KG1 (cell line): ENCODE data around the gene SF3B2.
A peak's percentile ranks its signal among the peaks of the same experiment; 100 is the strongest.
"Not testable (repeated sequence)": the region's sequence is repeated elsewhere in the genome, so short reads cannot be mapped to it uniquely, and the experiment has no call there.

Experiments
- DNase-seq: peaks from one replicate; lab custom pipeline; 2025; lab: John Stamatoyannopoulos, UW

The SF3B2 gene

DNA sequence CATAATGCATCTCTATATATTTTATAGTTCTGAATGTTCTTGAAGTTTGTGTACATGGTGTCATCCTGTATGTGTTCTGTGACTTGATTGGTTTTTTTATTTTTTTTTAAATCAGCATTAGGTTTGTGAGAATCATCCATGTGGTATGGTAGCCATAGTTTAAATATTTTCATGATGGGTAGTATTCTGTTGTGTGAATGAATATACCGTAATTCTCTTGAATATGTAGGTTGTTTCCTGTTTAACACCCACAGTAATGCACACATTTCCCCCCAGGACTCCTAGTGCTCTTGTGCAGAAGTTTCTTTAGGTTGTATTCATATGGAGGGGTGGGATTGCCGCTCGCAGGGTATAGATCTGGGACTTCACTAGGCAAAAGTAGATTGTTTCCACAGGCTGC lies 19.9 kb downstream of the SF3B2 start:
- no peak for DNase-seq

DNA sequence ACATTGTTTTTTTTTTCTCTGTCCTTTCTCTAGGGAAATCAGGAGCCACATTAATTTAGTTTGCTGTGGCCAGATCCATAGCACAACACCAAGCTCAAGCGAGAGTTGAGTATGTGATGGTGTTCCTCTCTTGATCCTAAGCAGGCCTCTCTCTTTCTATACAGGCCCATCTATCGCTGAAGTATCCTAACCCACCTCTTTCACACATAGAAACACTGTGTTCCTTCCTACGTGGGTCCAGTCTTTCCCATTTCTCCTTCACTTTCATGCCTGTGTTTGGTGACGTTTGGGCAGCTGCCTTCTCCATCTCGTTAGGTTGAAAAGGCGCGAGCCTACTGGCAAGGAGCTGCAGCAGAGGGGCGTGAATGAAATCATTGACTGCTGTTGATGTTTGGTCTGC lies 20.4 kb downstream of the SF3B2 start:
- no peak for DNase-seq

DNA sequence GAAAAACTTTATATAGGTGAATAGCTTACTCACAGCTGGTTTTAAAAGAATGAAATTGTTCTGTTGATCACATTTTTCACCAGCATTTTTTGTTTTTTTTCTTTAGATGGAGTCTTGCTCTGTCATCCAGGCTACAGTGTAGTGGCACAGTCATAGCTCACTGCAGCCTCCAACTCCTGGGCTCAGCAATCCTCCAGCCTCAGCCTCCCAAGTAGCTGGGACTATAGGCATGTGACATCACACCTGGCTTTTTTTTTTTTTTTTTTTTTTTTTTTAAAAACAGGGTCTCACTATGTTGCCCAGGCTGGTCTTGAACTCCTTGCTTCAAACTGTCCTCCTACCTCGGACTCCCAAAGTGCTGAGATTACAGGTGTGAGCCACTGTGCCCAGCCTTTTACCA lies 21.5 kb downstream of the SF3B2 start:
- DNase-seq, result no peak

DNA sequence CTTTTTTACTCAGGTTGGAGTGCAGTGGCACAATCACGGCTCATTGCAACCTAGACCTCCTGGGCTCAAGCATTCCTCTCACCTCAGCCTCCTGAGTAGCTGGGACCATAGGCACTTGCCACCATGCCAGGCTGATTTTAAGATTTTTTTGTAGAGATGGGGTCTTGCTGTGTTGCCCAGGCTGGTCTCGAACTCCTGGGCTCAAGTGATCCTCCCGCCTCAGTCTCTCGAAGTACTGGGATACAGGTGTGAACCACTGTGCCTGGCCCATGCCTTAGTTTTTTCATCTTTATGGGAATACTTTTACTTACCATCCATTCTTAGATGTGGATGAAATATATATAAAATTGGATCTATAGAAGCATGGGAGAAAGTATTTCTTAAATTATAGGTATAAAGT lies 23.1 kb downstream of the SF3B2 start:
- DNase-seq, result no peak

DNA sequence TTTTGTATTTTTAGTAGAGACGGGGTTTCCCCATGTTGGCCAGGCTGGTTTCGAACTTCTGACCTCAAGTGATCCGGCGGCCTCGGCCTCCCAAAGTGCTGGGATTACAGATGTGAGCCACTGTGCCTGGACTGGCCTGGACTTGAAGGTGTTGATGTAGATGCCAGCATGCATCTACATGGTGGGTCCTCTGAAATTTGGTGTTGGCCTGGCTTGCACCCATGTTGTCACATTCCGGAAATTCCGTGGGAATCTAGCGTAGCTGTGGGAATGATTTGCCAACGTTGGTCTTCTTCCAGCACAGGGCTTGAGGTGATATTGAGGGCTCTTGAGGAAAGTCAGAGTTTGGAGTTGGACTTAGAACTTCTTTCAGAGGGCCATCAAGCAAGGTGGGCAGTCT lies 24.4 kb downstream of the SF3B2 start:
- no peak for DNase-seq

DNA sequence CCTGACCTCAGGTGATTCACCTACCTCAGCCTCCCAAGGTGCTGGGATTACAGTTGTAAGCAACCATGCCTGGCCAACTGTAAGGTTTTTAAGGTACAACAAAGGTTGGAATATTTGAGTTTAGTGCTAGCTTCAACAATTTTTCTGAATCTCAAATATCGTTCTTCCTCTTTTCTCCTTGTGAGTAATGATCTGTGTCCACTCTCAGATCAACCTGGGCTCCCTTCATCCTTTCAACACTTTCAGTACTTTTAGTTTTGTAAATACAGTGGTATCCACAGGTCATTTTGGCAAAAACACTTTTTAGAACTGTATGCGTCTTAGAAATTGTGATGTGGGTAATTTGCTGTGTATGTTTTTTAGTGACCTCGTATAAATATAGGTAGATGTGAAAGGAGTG lies 25.8 kb downstream of the SF3B2 start:
- DNase-seq, result no peak

DNA sequence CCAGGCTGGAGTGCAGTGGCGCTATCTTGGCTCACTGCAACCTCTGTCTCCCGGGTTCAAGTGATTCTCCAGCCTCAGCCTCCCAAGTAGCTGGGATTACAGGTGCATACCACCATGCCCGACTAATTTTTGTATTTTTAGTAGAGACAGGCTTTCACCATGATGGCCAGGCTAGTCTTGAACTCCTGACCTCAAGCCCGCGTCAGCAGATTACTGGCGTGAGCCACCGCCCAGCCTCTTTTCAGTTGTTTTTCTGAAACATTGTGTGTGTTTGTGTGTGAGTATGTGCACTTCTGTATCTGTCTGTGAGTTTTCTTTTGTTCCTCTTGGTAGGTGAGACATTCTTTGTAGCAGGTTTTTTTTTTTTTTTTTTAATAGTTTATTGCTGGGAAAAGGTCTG lies 26.8 kb downstream of the SF3B2 start:
- DNase-seq, result not testable (repeated sequence)

DNA sequence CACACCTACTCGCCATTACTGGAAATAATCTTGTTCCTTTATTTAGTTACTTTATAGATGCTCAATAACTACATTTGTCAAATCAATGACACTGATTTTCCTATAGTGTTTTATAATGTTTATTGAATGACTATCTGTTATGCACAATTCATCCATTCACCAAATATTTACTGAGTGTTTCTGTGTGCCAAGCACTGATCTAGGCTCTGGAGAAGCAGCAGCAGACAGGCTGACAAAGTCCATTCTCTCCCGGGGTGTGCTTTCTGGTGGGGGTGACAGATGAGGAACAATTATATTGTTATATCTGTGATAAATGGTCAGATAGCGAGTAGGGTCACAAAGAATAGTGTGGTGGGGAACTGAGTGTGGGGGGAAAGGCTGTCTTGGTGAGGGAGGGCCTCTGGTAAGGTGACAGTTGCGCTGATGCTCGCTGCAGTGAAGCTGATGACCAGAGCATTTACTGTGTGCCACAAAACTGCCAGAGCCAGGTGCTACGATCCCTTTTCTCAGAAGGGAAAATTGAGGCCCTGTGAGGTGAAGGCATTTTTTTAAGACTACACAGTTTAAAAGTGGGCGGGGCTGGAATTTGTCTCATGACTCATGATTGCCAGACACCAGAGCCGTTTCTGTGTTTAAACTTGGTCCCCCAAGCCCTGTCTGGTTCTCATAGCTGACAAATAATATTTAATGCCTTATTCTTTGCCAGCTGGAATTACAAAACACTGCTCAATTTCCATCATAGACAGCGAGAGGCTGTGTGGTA lies 28.1 kb downstream of the SF3B2 start:
- no peak for DNase-seq

DNA sequence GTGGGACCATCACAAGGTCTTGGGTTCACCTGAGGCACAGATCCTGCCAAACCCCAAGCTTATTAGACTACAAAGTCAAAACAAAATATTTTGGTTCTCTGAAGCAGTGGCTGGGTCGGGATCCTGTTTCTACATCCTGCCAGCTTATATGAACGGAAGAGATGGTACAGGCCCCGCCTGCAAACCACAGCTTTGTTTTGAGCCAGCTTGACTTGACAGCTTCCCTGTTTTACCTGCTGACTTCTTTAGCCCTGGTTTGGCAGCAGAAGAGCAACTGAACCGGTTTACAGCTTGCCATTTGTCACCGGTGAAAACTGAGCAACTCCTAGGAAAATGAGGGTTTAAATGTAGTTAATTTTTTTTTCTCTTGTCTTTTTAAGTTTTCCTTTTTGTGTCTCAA lies 29.3 kb downstream of the SF3B2 start:
- DNase-seq, result peak; percentile 93

DNA sequence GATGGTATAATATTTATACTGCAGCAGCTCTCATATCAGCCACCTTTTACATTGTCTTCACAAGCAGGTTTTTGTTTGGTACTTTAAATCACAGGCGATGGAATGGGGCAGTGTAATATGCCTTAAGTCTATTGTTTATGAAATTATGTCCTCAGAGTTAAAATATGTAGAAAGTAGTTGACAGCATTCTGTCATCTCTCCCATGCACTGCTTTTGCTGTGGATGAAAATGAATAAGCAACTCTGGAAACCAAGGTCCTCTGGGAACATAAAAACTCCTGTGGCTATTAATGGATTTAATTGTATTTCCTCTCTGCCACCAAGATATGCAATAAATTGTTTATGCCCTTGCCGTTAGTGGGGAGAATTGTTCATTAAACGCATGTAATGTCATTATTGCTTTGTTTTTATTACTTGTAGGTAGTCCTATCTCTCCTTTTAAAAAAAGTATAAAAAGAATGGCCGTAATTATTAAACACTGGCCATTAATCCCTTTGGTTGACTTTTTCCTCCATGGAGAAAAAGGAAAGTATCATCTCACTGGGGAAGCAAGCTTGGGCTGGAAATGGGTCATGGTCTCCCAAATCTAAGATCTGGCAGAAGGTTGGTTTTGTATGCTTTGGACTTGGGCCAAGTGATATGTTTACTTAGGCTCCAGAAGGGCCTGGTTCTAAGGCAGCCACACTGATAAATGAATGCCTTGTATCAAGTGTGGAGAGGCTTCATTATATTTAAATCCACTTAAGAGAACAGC lies 31.0 kb downstream of the SF3B2 start:
- no peak for DNase-seq

DNA sequence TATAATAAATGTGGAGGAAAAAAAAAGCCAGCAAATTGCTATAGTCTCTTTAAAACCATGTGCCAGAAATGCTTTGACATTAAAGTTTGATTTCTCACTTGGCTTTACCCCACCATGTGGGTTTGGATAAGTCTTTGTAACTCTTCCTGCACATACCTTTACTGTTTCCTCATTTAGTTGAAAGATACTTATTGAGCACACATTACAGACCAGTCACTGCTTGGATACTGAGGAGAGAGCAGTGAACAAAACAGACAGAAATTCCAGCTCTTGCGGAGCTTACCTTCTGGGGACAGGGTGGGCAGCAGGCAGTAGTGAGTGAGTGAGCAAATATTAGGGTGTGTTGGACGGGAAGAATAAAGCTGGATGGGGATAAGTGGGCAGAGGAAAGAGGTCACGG lies 31.6 kb downstream of the SF3B2 start:
- DNase-seq, result no peak

DNA sequence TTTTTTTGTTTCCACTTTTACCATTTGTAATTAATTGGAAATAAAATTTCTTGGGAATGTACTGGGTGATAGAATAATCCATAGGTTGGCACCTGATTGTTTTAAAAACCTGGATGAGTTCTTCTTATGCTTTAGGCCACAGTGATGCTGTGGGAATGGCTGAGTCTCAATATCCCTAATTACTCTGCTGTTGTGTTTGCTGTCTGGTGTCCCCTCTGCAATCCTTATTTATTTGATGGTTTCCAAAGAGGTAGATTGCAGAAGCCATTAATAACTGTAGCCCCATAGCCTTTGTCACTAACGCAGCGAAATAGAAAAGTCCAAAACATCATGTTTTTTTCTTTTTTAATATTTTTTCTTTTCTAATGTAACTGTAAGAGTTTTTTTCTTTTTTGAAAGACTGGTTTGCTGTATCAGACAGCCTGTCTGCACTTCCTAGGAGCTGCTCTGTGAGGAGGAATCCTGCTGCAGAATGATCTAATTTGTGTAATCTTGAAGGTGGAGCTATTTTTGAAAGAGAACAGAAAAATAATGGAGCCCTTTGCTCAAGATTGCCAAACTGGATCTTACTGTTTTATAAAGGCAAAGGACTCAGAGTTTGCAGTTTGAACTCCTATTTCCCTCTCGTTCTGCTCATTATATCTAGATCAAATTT lies 32.8 kb downstream of the SF3B2 start:
- DNase-seq, result no peak

DNA sequence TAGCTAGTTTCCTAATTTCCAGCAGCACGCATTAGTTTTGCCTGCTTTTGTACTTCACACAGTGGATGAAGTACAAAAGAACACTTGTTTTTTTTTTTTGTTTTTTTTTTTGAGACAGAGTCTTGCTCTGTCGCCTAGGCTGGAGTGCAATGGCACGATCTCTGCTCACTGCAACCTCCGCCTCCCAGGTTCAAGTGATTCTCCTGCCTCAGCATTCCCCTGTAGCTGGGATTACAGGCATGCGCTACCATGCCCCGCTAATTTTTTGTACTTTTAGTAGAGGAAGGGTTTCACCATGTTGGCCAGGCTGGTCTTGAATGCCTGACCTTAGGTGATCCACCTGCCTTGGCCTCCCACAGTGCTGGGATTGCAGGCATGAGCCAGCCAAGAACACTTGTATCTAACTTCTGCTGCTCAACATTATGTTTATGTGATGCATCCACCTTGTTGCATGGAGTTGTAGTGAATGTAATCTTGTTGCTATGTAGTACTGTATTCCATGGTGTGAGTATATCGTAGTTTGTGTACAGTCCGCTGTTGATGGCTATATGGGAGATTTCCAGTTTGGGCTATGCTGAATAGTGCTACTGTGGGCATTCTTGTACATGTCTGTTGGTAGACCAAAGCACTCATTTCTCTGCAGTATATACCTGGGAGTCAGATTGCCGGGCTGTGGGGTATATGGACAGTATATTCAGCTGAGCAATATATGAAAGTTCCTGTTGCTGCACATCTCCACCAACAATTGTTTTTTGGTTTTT lies 35.2 kb downstream of the SF3B2 start:
- no peak for DNase-seq

DNA sequence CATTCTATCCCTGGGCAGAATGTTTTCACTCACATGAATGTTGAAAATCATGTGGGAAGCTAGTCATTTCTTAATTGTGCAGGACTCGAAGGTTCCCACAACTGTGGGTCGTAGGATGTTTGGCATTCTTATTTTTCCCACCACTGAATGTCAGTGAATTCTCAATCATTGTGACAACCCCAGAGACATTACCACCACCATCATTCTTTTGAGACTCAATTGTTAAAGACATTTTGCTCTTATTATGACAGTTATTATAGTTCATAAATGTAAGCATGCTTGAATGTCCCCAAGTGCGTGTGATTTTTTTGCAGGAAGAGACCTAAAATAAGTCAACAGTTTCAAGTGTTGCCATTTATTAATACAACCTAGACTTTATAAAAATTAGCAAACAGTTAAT lies 36.9 kb downstream of the SF3B2 start:
- DNase-seq, result no peak

DNA sequence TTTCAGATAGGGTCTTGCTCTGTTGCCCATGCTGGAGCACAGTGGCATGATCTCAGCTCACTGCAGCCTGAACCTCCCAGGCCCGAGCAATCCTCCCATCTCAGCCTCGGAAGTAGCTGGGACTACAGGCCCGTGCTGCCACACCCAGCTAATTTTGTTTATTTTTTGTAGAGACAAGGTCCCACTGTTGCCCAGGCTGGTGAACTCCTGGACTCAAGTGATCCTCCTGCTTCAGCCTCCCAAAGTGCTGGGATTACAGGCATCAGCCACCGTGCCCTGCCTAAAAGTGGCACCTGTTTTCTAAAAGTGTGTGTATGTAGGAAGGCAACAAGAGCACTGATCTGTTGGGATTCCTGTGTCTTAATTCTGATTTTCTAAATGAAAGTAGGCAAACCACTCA lies 38.1 kb downstream of the SF3B2 start:
- DNase-seq, result no peak

DNA sequence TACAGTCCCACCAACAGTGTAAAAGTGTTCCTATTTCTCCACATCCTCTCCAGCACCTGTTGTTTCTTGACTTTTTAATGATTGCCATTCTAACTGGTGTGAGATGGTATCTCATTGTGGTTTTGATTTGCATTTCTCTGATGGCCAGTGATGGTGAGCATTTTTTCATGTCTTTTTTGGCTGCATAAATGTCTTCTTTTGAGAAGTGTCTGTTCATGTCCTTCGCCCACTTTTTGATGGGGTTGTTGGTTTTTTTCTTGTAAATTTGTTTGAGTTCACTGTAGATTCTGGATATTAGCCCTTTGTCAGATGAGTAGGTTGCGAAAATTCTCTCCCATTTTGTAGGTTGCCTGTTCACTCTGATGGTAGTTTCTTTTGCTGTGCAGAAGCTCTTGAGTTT lies 40.0 kb downstream of the SF3B2 start:
- DNase-seq, result not testable (repeated sequence)

DNA sequence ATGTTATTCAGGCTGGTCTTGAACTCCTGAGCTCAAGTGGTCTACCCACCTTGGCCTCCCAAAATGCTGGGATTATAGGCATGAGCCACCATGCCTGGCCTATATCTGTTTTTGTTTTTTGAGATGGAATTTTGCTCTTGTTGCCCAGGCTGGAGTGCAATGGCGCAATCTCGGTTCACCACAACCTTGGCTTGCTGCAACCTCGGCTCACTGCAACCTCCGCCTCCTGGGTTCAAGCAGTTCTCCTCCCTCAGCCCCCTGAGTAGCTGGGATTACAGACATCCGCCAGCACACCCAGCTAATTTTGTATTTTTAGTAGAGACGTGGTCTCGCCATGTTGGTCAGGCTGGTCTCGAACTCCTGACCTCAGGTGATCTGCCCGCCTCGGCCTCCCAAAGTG lies 47.6 kb downstream of the SF3B2 start:
- DNase-seq, result not testable (repeated sequence)

DNA sequence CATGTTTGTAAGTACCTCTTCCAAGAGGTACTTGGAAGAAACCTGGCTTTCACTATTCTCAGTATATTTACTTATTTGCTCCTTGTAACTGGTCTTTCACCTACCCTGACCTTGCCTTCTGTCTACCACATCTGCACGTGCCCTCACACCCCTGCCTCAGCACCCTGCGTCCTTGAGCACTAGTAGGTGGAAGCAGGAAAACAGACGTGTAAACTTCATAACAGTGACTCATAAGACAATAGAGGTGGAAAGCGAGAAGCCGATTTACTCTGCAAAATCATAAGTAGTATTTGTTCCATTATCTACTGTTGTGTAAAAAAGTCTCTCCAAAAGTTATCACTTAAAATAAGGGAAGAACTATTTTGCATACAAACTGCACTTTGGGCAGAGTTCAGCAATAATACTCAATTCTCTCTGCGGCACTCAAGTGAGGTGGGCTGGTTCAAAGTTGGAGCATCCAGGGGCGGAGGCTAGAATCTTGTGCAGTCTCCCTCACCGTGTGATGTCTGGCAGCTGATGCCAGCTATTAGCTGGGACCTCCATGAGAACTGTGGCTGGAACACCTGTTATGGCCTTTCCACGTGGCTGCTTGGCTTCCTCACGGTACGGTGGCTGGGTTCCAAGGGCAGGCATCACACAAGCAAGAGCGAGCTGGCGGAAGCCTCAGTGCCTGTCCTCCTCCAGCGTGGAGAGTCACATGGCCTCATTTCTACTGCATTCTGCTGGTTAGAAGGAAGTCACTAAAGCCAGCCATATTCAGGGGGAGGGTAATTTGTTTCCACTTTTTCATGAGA lies 48.3 kb downstream of the SF3B2 start:
- DNase-seq, result no peak

DNA sequence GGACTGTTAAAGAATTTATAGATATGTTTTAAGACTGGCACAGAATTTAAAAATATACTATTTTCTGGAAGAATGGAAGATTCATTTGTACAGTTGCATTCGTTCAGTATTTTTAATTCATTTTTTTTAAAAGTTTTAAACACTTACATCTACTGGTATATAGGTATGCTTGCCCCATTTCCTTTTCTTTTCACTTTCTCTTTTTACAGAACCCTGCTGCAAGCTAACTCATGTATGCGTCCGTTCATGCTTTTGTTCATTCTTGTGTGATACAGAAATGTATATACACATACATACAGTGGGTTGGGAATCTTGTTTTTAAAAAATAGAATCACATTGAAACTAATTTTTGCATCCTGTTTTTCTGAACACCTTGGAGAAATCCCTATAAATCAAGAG lies 48.9 kb downstream of the SF3B2 start:
- peak; percentile 32 for DNase-seq

DNA sequence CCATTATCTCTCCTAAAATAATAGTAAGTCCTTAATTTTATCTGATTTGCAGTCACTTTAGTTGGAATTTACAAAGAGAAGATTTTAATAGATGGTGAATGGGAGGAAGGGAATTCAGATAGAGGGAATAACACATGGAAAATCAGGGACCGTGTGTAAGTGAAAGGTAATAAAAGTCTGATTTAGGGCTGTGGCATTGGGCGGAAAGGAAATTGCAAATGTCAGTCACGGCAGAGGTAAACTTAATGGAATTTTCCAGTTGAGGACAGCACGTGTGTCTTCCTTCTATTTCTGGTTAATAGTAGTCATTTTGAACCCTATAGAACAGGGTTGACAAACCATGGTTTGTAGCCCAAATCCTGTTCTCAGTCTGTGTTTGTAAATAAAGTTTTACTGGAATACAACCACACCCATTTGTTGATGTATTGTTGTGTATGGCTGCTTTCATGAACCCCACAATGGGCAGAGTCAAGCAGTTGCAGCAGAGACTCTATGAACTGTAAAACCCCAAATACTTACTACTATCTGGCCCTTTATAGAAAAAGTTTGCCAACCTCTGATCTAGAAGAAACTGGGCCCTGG lies 52.0 kb downstream of the SF3B2 start:
- DNase-seq, result no peak
